HG02970 (cell line): ENCODE data around the gene SOBP.

ENCODE experiments used
- ATAC-seq: cut with Tn5 transposase; IDR thresholded peaks from one replicate; pipeline ENCODE4 v1.9.1; 2021; ENCODE audit warnings: mild to moderate bottlenecking, moderate library complexity, moderate number of reproducible peaks; ENCODE audit not compliant: unreplicated experiment, low FRiP score

SOBP gene

DNA sequence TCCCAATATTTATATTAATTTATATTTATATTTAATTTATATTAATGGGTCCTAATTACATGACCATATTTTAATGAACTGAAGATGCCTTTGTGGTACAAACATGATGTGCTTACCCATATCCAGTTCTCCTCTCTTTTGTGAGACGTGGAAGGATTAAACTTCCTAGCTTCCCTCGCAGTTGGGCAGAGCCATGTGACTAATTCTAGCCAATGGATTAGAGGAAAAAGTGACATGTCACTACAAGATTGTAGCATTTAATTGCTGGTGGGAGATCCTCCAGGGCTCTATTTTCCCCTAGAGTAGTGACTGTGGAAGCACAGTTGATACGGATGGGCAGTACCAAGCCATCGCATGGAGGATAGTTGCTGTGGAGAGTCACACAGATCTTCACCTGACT lies 4.8 kb upstream of the SOBP start:
- no peak for ATAC-seq

DNA sequence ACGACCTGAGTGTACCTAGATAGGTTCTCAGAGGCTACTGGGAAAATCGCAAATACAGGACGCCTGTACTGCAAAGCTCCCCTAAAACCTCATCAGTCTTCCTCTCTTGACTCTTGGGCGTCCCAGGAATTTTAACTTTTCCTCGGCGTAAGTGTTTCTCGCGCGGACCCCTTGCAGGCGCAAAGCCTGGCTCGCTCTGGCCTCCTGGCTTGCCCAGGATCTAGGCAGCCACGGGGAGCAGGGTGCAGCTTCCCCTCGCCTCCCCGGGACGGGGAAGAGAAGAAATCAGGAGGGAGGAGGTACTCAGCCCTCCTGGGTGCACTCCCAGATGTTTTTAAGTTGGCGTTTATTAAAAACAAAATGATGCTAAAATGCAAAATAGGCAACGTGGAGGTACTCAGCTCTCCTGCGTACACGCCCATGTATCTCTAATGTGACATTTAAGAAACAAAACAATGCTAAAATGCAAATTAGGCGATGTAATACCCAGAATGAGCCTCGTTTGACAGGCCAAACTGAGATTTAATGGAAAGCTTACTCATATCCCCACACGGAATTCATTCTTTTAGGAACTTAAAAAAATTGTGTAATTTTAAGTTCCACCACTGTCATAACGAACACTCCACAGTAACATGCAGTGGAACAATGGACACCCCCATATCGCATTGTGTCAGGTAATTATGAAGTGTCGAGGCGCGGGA lies 1.6 kb upstream of the SOBP start:
- ATAC-seq: no peak

DNA sequence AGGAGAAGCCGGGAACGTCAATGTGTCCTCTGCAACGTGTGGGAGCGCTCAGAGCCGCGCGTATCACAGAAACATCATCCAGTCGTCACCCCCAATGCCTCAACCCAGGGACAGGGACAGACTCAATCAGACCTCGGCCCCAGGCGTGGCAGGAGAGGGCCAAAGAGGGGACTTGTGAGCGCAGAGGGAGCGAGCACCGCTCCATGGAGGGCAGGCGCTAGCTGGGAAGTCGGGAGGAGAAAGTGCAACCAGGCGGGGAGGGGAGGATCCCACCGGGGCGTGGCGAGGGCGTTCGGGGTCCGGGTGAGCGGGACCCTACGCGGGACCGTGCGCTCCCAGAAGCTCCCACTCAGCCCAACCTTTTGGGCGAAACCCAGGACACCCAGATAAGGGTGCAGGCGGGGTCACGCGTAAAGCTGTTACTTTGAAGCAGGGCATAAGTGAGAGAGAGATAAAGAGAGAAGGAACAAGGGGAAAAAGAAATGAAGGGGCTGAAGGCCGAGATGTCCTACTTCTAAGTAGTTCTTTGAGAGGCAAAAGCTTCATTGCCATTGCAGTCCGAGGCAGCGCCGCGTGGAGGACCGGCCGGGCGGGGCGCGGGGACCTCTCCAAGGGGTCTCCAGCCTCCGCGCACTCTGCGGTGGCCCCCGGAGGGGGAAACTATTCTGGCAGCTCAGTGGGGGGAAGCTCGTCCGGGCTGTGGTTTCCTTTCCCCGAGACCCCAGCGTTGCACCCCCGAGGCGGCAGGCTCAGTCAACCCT lies 862 bp upstream of the SOBP start:
- no peak for ATAC-seq

DNA sequence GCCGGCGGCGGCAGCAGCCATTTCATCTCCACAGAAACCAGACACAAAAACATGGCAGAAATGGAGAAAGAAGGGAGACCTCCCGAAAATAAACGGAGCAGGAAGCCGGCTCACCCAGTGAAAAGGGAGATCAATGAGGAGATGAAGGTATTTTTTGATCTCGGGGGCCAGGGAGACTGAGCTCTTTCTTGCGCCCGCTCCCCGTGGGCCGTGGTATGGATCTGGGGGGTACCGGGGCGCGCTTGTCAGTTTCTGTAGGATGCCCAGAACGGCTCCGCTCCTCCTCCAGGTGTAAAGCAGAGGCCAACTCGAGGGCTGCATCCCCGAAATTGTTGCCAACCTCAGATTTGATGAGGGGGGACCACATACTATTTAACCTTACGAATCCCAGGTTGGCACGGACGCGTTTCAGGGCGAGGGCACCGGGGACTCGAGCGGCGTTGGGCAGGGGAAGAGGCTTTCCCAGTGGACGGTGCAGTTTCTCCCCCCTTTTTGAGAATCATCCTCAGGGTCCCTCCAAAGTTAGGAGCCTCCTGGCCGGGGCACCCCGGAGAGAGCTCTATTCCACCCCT lies 735 bp downstream of the SOBP start:
- no peak for ATAC-seq

DNA sequence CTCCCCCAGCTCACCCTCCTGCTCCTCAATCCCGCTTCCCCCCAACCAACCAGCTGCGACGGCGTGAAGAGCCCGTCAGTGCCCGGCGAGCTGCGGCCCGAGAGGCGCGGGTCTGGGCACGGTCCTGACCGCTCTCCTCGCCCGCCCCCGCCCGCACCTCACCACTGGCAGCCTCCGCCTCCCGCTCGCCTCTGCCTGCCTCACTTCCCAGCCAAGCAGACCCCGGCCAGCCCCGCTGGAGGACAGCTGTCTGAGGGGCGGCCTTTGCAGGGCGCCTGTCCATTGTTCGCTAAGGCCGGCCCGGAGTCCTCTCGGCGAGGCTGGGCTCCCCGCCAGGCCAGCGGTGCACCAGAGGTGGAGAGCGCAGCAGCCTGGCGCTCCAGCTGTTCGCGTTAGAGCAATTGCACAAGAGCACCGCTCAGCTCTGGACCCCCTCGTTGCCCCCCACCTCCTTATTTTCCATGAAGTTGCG lies 1.3 kb downstream of the SOBP start:
- no peak for ATAC-seq

DNA sequence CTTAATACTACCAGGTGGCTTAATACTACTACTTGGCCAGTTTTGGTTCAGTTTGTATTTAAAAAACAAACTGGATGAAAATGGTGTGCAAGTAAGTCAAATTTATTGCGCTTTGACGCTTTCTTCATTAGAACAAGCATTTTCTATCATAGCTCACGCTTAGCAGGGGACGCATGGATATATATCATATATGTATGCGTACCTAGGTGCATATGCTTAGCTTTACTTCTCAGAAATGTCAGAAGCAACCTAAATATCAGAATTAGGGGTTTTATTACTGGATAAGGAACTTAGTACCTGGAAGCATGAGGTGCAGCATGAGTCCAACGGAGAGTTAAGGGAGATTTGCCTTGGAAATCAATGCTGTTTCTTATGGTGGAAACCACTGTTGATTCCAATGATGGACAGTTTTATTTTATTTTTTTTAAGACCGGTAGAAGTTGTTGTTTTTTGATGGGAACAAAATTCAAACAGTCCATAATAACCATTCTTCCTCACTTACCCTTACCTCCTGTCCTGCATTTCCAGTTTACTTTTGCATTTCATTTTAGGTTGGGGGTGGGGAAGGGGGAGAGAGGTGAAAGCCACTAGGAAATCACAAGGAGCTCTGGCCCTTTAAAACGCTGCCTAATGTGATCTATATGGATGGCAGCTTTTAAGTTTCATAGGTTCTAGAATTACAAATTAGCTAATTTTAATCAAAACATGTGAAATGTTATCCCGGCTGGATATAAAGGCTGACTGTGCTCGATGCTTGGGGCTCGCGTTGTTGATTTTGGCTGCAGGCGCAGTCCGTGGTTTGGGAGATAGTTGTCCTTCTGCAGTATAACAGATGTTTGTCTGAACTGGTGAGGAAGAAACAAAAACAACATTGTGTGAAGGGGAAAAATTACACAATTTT lies 2.1 kb downstream of the SOBP start:
- ATAC-seq: no peak

DNA sequence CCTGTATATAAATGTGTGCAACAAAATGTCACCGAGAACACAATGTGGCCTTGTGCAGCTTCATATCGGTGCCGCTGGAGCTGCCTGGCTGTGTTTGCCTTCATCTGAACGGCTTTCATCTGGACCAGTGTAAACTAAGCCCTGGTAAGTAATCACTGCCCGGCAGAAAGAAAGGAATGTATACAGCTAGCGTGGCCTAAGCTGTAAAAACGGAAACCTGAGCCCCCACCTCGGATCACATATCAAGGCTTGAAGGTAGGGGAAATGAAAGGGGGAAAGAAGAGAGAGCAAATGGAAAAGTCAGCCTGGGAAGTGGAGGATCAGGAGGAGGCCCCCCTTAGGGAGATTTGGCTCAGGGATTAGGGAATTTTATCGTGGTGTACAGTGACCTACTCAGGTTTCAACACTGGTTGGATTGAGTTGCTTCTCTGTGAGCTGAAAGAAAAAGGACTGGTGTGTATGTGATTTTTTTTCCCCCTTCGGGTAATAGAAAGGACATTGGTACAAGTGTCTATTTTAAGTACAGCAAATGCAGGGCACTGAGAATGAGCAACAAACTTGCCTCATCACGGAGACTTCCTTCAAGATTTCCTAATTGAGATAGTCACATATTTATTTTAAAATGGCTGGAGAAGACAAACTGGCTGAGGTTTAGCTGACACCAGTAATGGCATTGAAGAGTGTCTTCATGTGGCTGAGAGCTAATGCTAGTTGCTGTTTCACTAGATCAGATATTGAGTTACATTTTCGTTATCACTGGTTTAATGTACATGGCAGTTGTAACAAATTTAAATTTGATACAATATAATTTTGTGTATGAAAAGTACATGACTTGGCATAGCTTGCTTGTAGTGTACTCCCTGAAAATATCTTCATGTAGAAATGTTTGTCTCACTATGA lies 3.5 kb downstream of the SOBP start:
- no peak for ATAC-seq

DNA sequence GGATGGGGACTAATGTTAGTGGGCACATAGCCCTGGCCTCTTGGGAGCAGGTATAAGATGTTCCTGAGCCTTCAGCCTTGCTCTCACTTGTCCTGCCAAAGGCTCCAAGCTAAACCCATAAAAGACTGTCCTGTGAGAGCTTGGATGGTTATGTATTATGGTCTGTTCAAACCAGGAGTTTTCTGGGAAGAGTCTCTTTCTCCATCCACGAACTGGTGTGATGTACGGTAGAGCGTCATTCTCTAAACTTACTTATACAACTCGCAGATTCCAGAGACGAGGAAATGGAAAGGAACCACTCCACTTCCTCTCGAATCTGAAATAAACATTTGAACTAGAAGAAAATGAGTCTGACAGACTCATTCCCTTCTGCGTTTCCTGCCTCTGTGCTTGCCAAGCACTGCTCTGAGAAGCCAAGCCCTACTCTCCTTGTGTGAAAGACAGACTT lies 5.3 kb downstream of the SOBP start:
- no peak for ATAC-seq

DNA sequence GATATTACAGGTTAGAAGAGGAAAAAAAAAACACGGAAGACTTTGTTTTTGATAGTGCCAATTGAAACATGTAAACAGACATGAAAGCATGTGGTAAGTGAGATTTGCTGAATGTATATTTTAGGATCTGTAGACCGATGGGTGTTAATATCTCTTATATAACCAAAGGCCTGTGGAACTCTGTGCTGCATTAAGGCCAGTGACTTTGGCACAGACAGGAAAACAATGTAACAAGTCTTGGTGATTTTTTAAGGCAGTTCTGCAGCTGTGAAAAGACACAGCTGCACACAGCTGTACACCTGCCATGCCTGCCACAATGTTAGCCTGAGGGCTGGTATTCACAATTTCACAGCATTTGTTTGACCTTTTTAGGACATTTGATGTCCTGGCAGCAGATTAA lies 6.1 kb downstream of the SOBP start:
- ATAC-seq: no peak

DNA sequence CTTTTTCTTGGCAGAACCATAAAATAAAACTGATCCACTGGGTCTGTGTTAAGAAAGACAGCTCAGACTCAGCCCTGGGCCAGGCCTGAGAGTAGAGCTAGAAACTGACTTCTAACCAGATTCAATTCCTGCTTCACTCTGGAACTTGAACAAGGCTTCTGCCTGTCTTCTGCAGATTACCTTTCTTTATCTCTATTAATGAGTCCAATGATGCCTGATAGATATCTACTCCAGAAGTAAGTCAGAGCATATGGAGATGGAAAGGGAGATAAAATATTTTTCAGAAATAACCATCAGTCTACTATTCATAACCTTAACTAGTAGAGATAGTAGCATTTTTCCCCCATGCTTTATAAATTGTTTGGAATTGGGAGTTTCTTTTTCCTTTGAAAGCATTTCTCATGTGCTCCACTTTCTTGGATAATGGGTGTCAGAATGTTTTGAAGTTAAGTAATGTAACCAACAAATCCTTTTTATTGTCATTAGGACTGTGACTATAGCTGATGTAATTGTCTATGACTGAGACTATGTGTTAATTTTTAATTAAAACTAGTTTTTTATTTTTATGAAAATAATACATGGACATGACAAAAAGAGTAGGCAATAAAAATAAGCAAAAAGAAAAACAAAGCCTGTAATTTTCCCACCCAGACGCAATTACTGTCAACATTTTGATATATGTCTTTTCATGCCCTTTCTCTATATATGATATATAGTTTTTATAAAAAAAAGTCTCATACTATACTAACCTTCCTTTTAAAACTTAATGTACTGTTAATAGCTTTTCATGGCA lies 7.2 kb downstream of the SOBP start:
- no peak for ATAC-seq

DNA sequence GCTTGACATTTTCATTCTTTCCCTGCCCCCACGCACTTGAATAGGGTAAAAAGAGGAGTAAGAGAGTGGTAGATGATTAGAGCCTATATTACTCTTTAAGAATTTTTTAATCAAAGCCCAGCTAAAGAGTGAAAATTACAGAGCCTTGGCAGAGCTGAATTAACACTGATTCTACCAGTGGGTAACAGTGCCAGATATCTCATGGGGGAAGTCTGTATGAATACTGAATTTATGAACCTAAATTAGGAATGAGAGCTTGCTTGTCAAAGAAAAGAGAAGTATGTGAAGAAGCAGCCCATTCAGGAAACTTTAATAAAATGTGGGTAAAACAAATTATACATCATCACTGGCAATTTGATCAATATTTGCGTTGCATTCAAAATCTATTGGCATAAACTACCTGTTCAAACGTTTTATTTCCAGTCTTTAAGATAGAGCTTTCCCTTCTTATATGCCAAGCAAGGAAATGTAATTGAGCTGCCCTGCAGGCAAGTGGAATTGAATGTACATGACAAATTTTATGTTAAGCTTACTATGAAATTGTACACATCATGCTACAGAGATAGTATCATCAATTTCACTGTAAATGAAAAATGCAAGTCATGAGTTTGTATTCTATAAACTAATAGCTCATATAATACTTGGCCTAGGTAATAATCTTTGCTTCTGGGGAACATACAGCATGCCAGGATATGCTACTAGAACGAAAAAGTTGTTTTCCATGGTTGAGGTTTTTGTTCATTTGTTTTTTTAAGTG lies 14.5 kb downstream of the SOBP start:
- no peak for ATAC-seq

DNA sequence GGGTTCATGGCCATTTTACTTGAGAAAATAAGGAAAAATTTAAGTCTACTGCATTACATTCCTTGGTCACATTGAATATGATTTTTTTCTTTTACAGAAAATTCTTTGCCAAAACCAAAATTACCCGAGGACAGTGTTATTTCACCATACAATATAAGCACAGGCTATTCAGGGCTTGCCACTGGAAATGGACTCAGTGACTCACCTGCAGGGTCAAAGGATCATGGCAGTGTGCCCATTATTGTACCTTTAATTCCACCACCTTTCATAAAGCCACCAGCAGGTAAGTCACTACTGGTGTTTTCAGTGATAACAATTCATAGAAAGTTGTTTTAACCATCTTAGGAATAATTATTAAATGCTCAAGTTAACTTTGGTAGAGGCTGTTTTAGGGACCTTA lies 16.2 kb downstream of the SOBP start:
- ATAC-seq: no peak

DNA sequence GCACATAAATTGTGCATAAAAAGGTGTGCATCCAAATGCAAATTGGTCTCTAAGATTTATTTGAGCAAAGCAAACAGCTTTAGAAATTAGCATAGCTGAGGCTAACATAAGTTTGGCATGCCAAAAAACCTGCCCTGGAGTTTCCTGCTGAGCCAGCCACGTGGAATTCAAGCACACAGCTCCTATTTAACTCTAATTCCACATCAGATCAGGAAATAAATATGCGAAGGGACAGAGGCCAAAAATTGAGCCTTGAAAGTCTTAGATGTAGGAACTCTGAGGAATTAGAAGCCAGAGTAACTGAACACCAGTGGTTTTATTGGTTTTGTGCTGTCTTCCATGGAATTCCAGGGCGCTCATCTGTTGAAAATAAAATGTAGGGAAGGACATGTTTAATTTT lies 19.6 kb downstream of the SOBP start:
- ATAC-seq: no peak

DNA sequence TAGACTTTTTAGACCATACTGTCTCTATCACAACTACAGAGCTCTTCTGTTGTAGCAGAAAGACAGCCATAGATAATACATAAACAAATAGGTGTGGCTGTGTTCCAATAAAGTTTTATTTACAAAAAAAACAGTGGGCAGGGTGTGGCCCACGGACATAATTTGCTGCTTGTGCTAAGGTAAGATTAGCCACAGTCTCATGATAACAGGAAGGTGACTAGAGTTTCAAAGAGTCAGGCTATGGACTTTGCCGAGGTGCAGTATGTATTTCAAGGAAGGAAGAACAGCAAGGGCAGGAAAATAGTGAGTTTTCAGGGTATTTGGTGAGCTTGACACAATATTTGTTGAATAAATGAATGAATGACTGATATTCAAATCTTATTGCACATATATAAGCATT lies 20.2 kb downstream of the SOBP start:
- no peak for ATAC-seq

DNA sequence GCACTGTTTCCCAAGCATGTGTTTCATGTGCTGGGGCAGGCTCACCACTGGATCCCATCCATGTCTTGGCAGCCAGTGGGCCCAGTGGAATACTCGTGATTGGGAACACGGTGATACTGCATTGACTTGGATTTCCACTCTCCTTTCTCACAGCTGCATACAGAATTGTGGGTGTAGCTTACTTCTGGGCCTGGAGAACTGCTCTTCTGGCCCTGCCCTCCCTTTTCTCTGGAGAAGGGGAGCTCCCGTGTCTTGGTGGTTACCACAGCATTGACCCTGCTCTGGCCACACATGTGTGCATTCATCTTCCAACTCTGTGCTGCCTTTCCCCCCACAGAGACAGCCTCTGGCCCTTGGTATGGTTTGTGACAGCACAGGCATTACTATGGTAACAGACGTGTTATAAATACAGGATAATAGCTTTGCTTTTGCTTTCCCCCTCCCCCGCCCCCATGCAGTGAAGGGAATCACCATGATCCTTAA lies 21.6 kb downstream of the SOBP start:
- ATAC-seq: no peak

DNA sequence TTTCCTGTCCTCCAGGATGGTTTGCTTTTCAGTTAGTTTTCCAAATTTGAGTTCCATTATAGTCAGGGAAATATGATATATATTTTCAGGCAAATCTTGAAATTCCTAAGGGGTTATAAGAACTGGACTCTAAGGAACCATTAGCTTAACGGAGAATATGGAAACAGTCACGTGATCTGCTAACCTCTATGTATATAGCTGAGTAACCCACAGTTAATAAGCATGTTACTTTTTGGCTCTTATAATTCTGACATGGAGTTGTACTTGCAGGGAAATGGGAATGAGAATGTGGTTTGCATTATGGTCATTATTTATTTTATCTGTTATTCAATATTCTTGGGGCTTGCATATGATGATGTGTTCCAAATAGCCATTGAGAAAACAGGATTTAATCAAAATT lies 23.3 kb downstream of the SOBP start:
- ATAC-seq: no peak

DNA sequence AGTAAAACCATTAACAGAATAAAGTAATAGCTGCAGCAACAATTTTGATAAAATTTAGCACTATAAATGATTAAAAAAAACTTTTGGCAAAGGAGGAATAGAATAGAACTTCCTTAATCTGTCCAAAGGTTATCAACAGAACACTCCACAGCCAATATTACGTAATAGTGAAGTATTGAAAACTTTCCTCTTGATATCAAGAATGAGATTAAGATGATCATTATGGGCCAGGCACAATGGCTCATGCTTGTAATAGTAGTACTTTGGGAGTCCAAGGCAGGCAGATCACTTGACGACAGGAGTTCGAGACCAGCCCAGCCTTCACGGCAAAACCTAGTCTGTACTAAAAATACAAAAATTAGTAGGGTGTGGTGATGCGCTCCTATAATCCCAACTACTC lies 26.0 kb downstream of the SOBP start:
- ATAC-seq: no peak

DNA sequence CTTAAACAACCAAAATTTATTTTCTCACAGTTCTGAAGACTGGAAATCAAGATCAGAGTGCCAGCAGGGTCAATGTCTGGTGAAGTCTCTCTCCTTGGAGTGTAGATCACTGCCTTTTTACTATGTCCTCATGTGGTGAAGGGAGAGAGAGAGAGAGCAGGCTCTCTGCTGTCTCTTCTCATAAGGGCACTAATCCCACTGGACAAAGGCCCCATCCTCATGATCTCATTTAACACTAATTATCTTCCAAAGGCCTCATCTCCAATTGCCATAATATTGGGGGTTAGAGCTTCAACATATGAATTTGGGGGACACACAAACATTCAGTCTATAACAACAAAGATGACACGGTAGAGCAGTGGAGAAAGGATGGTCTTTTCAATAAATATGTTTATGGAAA lies 27.4 kb downstream of the SOBP start:
- ATAC-seq: no peak
